ENCODE data around the gene OR2M7.
"Not testable (repeated sequence)": the region's sequence is repeated elsewhere in the genome, so short reads cannot be mapped to it uniquely, and the experiment has no call there.

Gene OR2M7

DNA sequence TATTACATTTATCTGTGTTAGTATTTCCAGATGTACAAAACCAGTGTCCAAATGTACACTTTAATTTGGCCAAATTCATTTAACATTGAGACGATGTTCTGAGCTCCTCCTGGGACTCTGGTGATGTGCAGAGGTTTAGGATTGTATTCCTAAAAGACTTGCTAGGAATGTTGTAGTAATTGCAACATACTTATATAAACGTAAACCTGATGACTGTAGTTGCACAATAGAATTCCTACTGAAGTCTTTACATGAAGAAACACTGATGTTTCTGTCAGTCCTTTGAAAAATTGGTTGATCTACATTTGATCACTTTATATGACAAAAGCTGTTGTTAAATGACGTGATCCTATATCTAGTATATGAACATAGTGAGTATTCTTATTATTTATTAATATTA is 19.1 kb upstream of the OR2M7 start:
- no peak for TF ChIP-seq ZNF274 (IDR thresholded peaks at IDR 0.05; ENCODE audit: low read depth, low read length)
- no peak for TF ChIP-seq YY1 (IDR thresholded peaks at IDR 0.05; ENCODE audit: insufficient read depth, insufficient read length)
- no peak for TF ChIP-seq SUZ12 (IDR thresholded peaks at IDR 0.05; ENCODE audit: extremely low read depth, insufficient read depth, insufficient read length)
- Histone ChIP-seq H3K27me3 (ENCODE audit: insufficient read depth, insufficient read length) (no peaks in the 10 kb centered on the region), H3K9ac (ENCODE audit: insufficient read length, low read depth) (no peak overlapping the region), H3K9me3 (ENCODE audit: insufficient read depth, low read length) (no peaks in the 10 kb centered on the region), H3K4me3 (ENCODE audit: insufficient read length, low read depth) (no peak overlapping the region), H3K36me3 (ENCODE audit: insufficient read depth, insufficient read length, low read length) (no peaks in the 10 kb centered on the region), H3K4me1 (ENCODE audit: insufficient read depth, insufficient read length) (no peaks in the 10 kb centered on the region)
- no peak for DNase-seq (ENCODE audit: low read depth, low spot score)

DNA sequence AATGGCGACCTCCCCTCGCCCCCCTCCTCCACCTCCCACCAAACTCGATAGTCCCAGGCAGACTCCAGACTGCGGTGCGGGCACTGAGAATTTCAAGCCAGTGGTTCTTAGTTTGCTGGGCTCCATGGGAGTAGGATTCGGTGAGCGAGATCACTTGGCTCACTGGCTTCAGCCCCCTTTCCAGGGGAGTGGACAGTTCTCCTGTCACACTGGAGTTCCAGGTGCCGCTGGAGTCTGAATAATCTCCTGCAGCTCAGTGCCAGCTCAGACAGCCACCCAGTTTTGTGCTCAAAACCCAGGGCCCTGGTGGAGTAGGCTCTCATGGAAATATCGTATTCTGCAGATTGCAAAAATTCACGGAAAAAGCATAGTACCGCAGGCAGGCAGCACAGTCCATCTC is 7.6 kb downstream of the OR2M7 start:
- H3K4me1 ChIP-seq (ENCODE audit: insufficient read depth, insufficient read length), result no peaks in the 10 kb centered on the region
- no peak overlapping the region for H3K4me3 ChIP-seq (ENCODE audit: insufficient read length, low read depth)
- no peaks in the 10 kb centered on the region for H3K9me3 ChIP-seq (ENCODE audit: insufficient read depth, low read length)
- H3K36me3 ChIP-seq (ENCODE audit: insufficient read depth, insufficient read length, low read length), result no peaks in the 10 kb centered on the region
- no peak overlapping the region for H3K9ac ChIP-seq (ENCODE audit: insufficient read length, low read depth)
- TF ChIP-seq SUZ12 (IDR thresholded peaks at IDR 0.05; ENCODE audit: extremely low read depth, insufficient read depth, insufficient read length) (no peak), ZNF274 (IDR thresholded peaks at IDR 0.05; ENCODE audit: low read depth, low read length) (no peak), YY1 (IDR thresholded peaks at IDR 0.05; ENCODE audit: insufficient read depth, insufficient read length) (no peak)
- no peaks in the 10 kb centered on the region for H3K27me3 ChIP-seq (ENCODE audit: insufficient read depth, insufficient read length)
- DNase-seq (ENCODE audit: low read depth, low spot score), result no peak

DNA sequence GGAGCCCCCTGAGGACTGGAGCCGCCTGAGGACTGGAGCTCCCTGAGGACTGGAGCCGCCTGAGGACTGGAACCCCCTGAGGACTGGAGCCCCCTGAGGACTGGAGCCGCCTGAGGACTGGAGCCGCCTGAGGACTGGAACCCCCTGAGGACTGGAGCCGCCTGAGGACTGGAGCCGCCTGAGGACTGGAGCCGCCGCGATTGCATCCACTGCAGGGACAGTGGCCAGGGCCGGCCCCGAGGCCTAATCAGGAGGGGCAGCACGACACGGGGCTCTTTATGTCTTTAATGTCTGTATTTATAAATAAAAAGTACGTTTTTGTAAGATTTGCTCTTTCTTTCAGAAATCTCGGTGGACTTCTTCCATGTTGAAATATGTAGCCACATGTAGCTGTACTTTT is 17.6 kb downstream of the OR2M7 start:
- H3K9ac ChIP-seq (ENCODE audit: insufficient read length, low read depth); H3K27me3 ChIP-seq (ENCODE audit: insufficient read depth, insufficient read length); H3K4me3 ChIP-seq (ENCODE audit: insufficient read length, low read depth); H3K9me3 ChIP-seq (ENCODE audit: insufficient read depth, low read length); DNase-seq (ENCODE audit: low read depth, low spot score); H3K36me3 ChIP-seq (ENCODE audit: insufficient read depth, insufficient read length, low read length); H3K4me1 ChIP-seq (ENCODE audit: insufficient read depth, insufficient read length): not testable (repeated sequence)

DNA sequence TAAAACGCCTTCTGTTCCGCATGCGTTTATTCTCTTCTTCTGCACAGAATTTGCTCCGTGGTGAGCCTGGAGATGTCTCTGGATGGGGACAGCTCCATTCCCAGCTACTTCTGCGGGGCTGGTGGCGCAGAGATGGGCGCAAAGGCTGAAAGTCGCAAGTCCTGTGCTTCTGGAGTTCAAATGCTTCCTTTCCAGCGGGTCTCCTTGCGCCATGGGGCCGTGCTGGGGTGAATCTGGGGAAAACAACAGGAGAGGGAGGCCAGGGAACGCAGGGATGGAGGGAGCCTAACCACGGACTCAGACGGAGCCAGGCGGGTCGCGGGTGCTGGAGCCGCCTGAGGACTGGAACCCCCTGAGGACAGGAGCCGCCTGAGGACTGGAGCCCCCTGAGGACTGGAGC is 18.3 kb downstream of the OR2M7 start:
- Histone ChIP-seq H3K4me1 (ENCODE audit: insufficient read depth, insufficient read length) (no peaks in the 10 kb centered on the region), H3K4me3 (ENCODE audit: insufficient read length, low read depth) (no peak overlapping the region), H3K27me3 (ENCODE audit: insufficient read depth, insufficient read length) (no peaks in the 10 kb centered on the region), H3K9ac (ENCODE audit: insufficient read length, low read depth) (no peak overlapping the region), H3K9me3 (ENCODE audit: insufficient read depth, low read length) (no peaks in the 10 kb centered on the region), H3K36me3 (ENCODE audit: insufficient read depth, insufficient read length, low read length) (no peaks in the 10 kb centered on the region)
- DNase-seq (ENCODE audit: low read depth, low spot score), result no peak
- no peak for TF ChIP-seq SUZ12 (IDR thresholded peaks at IDR 0.05; ENCODE audit: extremely low read depth, insufficient read depth, insufficient read length)
- TF ChIP-seq YY1 (IDR thresholded peaks at IDR 0.05; ENCODE audit: insufficient read depth, insufficient read length), result no peak
- no peak for TF ChIP-seq ZNF274 (IDR thresholded peaks at IDR 0.05; ENCODE audit: low read depth, low read length)

DNA sequence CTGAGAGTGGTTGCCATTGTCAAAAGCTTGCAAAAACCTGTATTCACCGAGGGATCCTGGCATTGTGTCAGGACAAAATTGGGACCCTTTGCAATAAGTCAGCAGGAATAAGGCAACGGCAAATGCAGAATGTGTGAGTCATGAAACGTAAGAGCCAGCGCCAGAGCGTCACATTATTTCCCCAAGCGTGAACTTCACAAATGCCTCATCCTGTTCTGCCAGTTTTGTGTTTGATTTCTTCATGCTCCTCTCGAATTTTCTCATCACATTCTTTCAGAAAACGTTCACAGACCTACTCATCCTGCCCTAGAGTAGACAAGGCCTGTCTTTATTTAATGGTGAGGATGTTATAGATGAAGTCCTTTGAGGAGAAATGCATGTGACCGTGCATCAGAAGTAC is 18.7 kb downstream of the OR2M7 start:
- H3K36me3 ChIP-seq (ENCODE audit: insufficient read depth, insufficient read length, low read length); DNase-seq (ENCODE audit: low read depth, low spot score); H3K9me3 ChIP-seq (ENCODE audit: insufficient read depth, low read length): not testable (repeated sequence)

DNA sequence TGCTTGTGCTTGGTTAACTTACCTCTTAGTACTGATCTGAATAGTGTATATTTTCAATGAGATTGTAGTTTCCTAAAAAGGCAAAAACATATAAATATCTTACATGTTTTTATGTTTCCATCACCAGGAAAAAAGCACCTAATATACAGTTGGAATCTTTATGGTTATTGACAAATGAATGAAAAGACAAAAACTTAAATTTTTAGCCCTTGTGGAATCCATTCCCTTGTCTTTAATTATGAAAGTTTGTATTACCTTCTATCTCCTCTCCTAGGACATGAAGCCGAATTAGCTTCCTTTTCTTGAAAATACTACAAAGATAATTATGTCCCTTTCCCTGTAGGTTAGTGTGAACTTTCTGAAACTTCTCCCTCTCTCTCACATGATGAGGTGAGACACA is 21.0 kb downstream of the OR2M7 start, which contains the start of gene OR2T12:
Gene OR2T12 (minus strand): TSS at position 101 of the 400 bp plus-strand sequence. CDS start 7,846 bp downstream, outside the sequence.
- no peak for TF ChIP-seq ZNF274 (IDR thresholded peaks at IDR 0.05; ENCODE audit: low read depth, low read length)
- TF ChIP-seq YY1 (IDR thresholded peaks at IDR 0.05; ENCODE audit: insufficient read depth, insufficient read length), result no peak
- no peak for TF ChIP-seq SUZ12 (IDR thresholded peaks at IDR 0.05; ENCODE audit: extremely low read depth, insufficient read depth, insufficient read length)
- no peak for DNase-seq (ENCODE audit: low read depth, low spot score)

More for the DNA sequence above, 18.7 kb downstream of the OR2M7 start:
- H3K27me3 ChIP-seq (ENCODE audit: insufficient read depth, insufficient read length); H3K4me1 ChIP-seq (ENCODE audit: insufficient read depth, insufficient read length); H3K4me3 ChIP-seq (ENCODE audit: insufficient read length, low read depth); H3K9ac ChIP-seq (ENCODE audit: insufficient read length, low read depth): not testable (repeated sequence)

DNA sequence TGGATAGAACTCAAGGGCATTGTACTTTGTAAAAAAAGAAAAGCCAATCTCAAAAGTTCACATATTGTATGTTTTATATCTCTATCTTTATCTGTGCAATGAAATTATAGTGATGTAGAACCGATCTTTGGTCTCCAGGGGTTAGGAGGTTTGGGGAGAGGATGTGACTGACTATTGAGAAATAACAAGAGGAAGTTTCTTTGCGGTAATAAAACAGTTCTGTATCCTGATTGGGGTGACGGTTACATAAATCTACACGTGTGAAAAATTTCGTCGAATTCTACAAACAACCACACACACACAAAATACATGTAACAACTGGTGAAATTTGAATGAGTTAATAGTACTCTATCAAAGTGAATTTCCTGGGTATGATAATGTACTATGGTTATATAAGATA is 36.0 kb downstream of the OR2M7 start:
- Histone ChIP-seq H3K27me3 (ENCODE audit: insufficient read depth, insufficient read length) (no peaks in the 10 kb centered on the region), H3K4me3 (ENCODE audit: insufficient read length, low read depth) (no peak overlapping the region), H3K9ac (ENCODE audit: insufficient read length, low read depth) (no peak overlapping the region), H3K36me3 (ENCODE audit: insufficient read depth, insufficient read length, low read length) (no peaks in the 10 kb centered on the region), H3K4me1 (ENCODE audit: insufficient read depth, insufficient read length) (no peaks in the 10 kb centered on the region), H3K9me3 (ENCODE audit: insufficient read depth, low read length) (no peaks in the 10 kb centered on the region)
- TF ChIP-seq SUZ12 (IDR thresholded peaks at IDR 0.05; ENCODE audit: extremely low read depth, insufficient read depth, insufficient read length), result no peak
- no peak for TF ChIP-seq ZNF274 (IDR thresholded peaks at IDR 0.05; ENCODE audit: low read depth, low read length)
- TF ChIP-seq YY1 (IDR thresholded peaks at IDR 0.05; ENCODE audit: insufficient read depth, insufficient read length), result no peak
- DNase-seq (ENCODE audit: low read depth, low spot score), result no peak

More for the DNA sequence above, 21.0 kb downstream of the OR2M7 start, which contains the start of gene OR2T12:
- no peaks in the 10 kb centered on the region for H3K4me1 ChIP-seq (ENCODE audit: insufficient read depth, insufficient read length)
- H3K4me3 ChIP-seq (ENCODE audit: insufficient read length, low read depth), result no peak within 1 kb of the TSS
- H3K9me3 ChIP-seq (ENCODE audit: insufficient read depth, low read length), result no peaks in the 10 kb centered on the region
- no peaks in the 10 kb centered on the region for H3K36me3 ChIP-seq (ENCODE audit: insufficient read depth, insufficient read length, low read length)
- H3K9ac ChIP-seq (ENCODE audit: insufficient read length, low read depth), result no peak within 1 kb of the TSS
- no peaks in the 10 kb centered on the region for H3K27me3 ChIP-seq (ENCODE audit: insufficient read depth, insufficient read length)

DNA sequence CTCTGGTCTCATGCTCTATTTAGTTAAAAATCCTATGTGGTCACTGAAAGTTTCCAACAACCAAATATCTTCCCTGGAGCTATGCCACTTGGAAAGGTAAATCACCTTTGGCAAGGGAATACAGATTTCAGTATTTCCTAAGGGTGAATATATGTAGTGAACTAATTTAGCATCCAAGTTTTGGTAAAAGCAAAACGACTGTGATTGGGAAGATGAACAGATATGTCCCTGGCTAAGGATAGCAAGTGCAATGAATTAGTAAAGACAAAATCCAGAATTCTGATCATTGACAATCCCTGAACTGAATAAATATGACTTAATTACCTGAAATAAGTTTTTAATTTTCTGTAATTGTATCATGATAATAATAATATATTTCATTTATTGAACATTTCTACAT is 46.5 kb downstream of the OR2M7 start, which contains the start of gene OR2T33:
Gene OR2T33 (minus strand): TSS at position 101 of the 400 bp plus-strand sequence. CDS start 4,162 bp downstream, outside the sequence.
- Histone ChIP-seq H3K36me3 (ENCODE audit: insufficient read depth, insufficient read length, low read length) (no peaks in the 10 kb centered on the region), H3K4me1 (ENCODE audit: insufficient read depth, insufficient read length) (no peaks in the 10 kb centered on the region), H3K9ac (ENCODE audit: insufficient read length, low read depth) (no peak within 1 kb of the TSS), H3K4me3 (ENCODE audit: insufficient read length, low read depth) (no peak within 1 kb of the TSS), H3K27me3 (ENCODE audit: insufficient read depth, insufficient read length) (no peaks in the 10 kb centered on the region), H3K9me3 (ENCODE audit: insufficient read depth, low read length) (no peaks in the 10 kb centered on the region)
- no peak for DNase-seq (ENCODE audit: low read depth, low spot score)
- TF ChIP-seq SUZ12 (IDR thresholded peaks at IDR 0.05; ENCODE audit: extremely low read depth, insufficient read depth, insufficient read length) (no peak), YY1 (IDR thresholded peaks at IDR 0.05; ENCODE audit: insufficient read depth, insufficient read length) (no peak), ZNF274 (IDR thresholded peaks at IDR 0.05; ENCODE audit: low read depth, low read length) (no peak)
